BLaER1 (cell line): ENCODE results near the gene RPS10.

Source experiments
- H3K27ac ChIP-seq: shearing (Covaris generic); formaldehyde crosslinking; 2 replicates; pipeline ENCODE4 v1.8.1; 2022
- H3K27me3 ChIP-seq: shearing (Covaris generic); formaldehyde crosslinking; 2 replicates; pipeline ENCODE4 v1.8.1; 2022
- H3K36me3 ChIP-seq: shearing (Covaris generic); formaldehyde crosslinking; 2 replicates; pipeline ENCODE4 v1.8.1; 2022
- H3K4me1 ChIP-seq: shearing (Covaris generic); formaldehyde crosslinking; 2 replicates; pipeline ENCODE4 v1.8.1; 2022
- H3K4me2 ChIP-seq: shearing (Covaris generic); formaldehyde crosslinking; 2 replicates; pipeline ENCODE4 v1.8.1; 2022
- H3K4me3 ChIP-seq: shearing (Covaris generic); formaldehyde crosslinking; 2 replicates; pipeline ENCODE4 v1.8.1; 2022
- H3K9ac ChIP-seq: shearing (Covaris generic); formaldehyde crosslinking; 2 replicates; pipeline ENCODE4 v1.8.1; 2022
- H3K9me3 ChIP-seq: shearing (Covaris generic); formaldehyde crosslinking; 2 replicates; pipeline ENCODE4 v1.8.1; 2022
- H4K20me1 ChIP-seq: shearing (Covaris generic); formaldehyde crosslinking; 2 replicates; pipeline ENCODE4 v1.8.1; 2022
- Cebpa-rat ChIP-seq: shearing (Covaris generic); IDR thresholded peaks from 2 replicates; pipeline ENCODE4 v1.8.1; 2022

Gene RPS10

GRCh38 chr6:34451192-34451591, 25.3 kb upstream of the RPS10 start:
- no peak overlapping the region for H3K27ac ChIP-seq
- H3K27me3 ChIP-seq, result no peaks in the 10 kb centered on the region
- peaks cover 18% of the 10 kb centered on the region for H3K4me1 ChIP-seq
- no peak overlapping the region for H3K4me3 ChIP-seq
- no peak for TF ChIP-seq Cebpa-rat
- no peaks in the 10 kb centered on the region for H3K36me3 ChIP-seq
- no peak overlapping the region for H3K9ac ChIP-seq
- no peaks in the 10 kb centered on the region for H3K9me3 ChIP-seq
- no peaks in the 10 kb centered on the region for H4K20me1 ChIP-seq
- no peak overlapping the region for H3K4me2 ChIP-seq

GRCh38 chr6:34447910-34448309, 22.0 kb upstream of the RPS10 start:
- Histone ChIP-seq H3K4me2 (peak overlapping the region; percentile 46), H3K4me3 (no peak overlapping the region), H3K27me3 (no peaks in the 10 kb centered on the region), H3K36me3 (no peaks in the 10 kb centered on the region), H3K27ac (no peak overlapping the region), H4K20me1 (no peaks in the 10 kb centered on the region), H3K9ac (no peak overlapping the region), H3K9me3 (no peaks in the 10 kb centered on the region), H3K4me1 (peaks cover 18% of the 10 kb centered on the region)
- no peak for TF ChIP-seq Cebpa-rat

GRCh38 chr6:34447386-34447785, 21.5 kb upstream of the RPS10 start:
- Histone ChIP-seq H3K27me3 (no peaks in the 10 kb centered on the region), H4K20me1 (no peaks in the 10 kb centered on the region), H3K27ac (no peak overlapping the region), H3K4me3 (no peak overlapping the region), H3K9me3 (no peaks in the 10 kb centered on the region), H3K4me1 (peaks cover 18% of the 10 kb centered on the region), H3K36me3 (no peaks in the 10 kb centered on the region), H3K4me2 (peak overlapping the region; percentile 46), H3K9ac (no peak overlapping the region)
- no peak for TF ChIP-seq Cebpa-rat

- TF ChIP-seq Cebpa-rat, result no peak
- no peak overlapping the region for H3K9ac ChIP-seq
- H3K4me3 ChIP-seq, result no peak overlapping the region
- H3K4me1 ChIP-seq, result peaks cover 34% of the 10 kb centered on the region
- no peaks in the 10 kb centered on the region for H4K20me1 ChIP-seq
- no peak overlapping the region for H3K27ac ChIP-seq
- no peaks in the 10 kb centered on the region for H3K9me3 ChIP-seq
- H3K27me3 ChIP-seq, result no peaks in the 10 kb centered on the region
- no peaks in the 10 kb centered on the region for H3K36me3 ChIP-seq
- no peak overlapping the region for H3K4me2 ChIP-seq
Observed at GRCh38 chr6:34445313-34445860, 19.5 kb upstream of the RPS10 start.

GRCh38 chr6:34441526-34441925, 15.7 kb upstream of the RPS10 start:
- no peak overlapping the region for H3K9ac ChIP-seq
- no peaks in the 10 kb centered on the region for H3K36me3 ChIP-seq
- peaks cover 16% of the 10 kb centered on the region for H3K4me1 ChIP-seq
- H3K27me3 ChIP-seq, result no peaks in the 10 kb centered on the region
- H3K9me3 ChIP-seq, result peaks cover 26% of the 10 kb centered on the region
- H3K27ac ChIP-seq, result no peak overlapping the region
- no peak for TF ChIP-seq Cebpa-rat
- no peaks in the 10 kb centered on the region for H4K20me1 ChIP-seq
- peak overlapping the region; percentile 53 for H3K4me2 ChIP-seq
- no peak overlapping the region for H3K4me3 ChIP-seq

GRCh38 chr6:34439442-34439841, 13.6 kb upstream of the RPS10 start:
- Histone ChIP-seq H4K20me1 (no peaks in the 10 kb centered on the region), H3K36me3 (no peaks in the 10 kb centered on the region), H3K4me2 (no peak overlapping the region), H3K27me3 (no peaks in the 10 kb centered on the region), H3K27ac (no peak overlapping the region), H3K4me1 (peaks cover 16% of the 10 kb centered on the region), H3K9ac (no peak overlapping the region), H3K4me3 (no peak overlapping the region), H3K9me3 (peaks cover 27% of the 10 kb centered on the region)
- TF ChIP-seq Cebpa-rat, result no peak

GRCh38 chr6:34438705-34439104, 12.8 kb upstream of the RPS10 start:
- Histone ChIP-seq H3K27ac (no peak overlapping the region), H3K4me2 (no peak overlapping the region), H3K9ac (no peak overlapping the region), H3K36me3 (no peaks in the 10 kb centered on the region), H3K4me3 (no peak overlapping the region), H4K20me1 (no peaks in the 10 kb centered on the region), H3K9me3 (peaks cover 27% of the 10 kb centered on the region), H3K27me3 (no peaks in the 10 kb centered on the region), H3K4me1 (peaks cover 16% of the 10 kb centered on the region)
- TF ChIP-seq Cebpa-rat, result no peak

GRCh38 chr6:34437644-34437970, 11.7 kb upstream of the RPS10 start:
- Histone ChIP-seq H3K27ac (no peak overlapping the region), H3K4me3 (no peak overlapping the region), H3K4me1 (peaks cover 16% of the 10 kb centered on the region), H3K27me3 (no peaks in the 10 kb centered on the region), H3K36me3 (no peaks in the 10 kb centered on the region), H3K4me2 (no peak overlapping the region), H4K20me1 (no peaks in the 10 kb centered on the region), H3K9me3 (peaks cover 27% of the 10 kb centered on the region), H3K9ac (no peak overlapping the region)
- no peak for TF ChIP-seq Cebpa-rat

- Histone ChIP-seq H3K27ac (no peak overlapping the region), H3K9me3 (peaks cover 27% of the 10 kb centered on the region), H3K4me1 (peaks cover 16% of the 10 kb centered on the region), H3K4me2 (no peak overlapping the region), H3K27me3 (no peaks in the 10 kb centered on the region), H4K20me1 (no peaks in the 10 kb centered on the region), H3K9ac (no peak overlapping the region), H3K36me3 (no peaks in the 10 kb centered on the region), H3K4me3 (no peak overlapping the region)
- TF ChIP-seq Cebpa-rat, result no peak
Observed at GRCh38 chr6:34436803-34437643, 11.2 kb upstream of the RPS10 start.

GRCh38 chr6:34435916-34436315, 10.0 kb upstream of the RPS10 start:
- Histone ChIP-seq H3K9ac (no peak overlapping the region), H3K36me3 (no peaks in the 10 kb centered on the region), H3K27ac (no peak overlapping the region), H3K4me1 (peaks cover 6% of the 10 kb centered on the region), H3K9me3 (peaks cover 27% of the 10 kb centered on the region), H3K27me3 (no peaks in the 10 kb centered on the region), H3K4me2 (no peak overlapping the region), H4K20me1 (no peaks in the 10 kb centered on the region), H3K4me3 (no peak overlapping the region)
- TF ChIP-seq Cebpa-rat, result no peak
